PC-3 (cell line): ENCODE data around the gene ZNF236. TPM values are rescaled to one million over a fixed set of nuclear protein-coding genes. Genes with fewer than 3 reads are reported as not detected.
"Not testable (repeated sequence)": the region's sequence is repeated elsewhere in the genome, so short reads cannot be mapped to it uniquely, and the experiment has no call there.

Experiments used
- ATAC-seq: fragments of 200-7000 bp; cut with Tn5 transposase; 2 replicates; pipeline ENCODE4 v1.9.1; 2020; ENCODE audit warnings: mild to moderate bottlenecking, moderate library complexity
- BruUV-seq: library from RNA; stranded (reverse); fragments of 400-500 nt; replicated peaks from 2 replicates; lab custom pipeline; 2021; lab: Mats Ljungman, UMichigan
- CTCF ChIA-PET: fragments of 300-600 bp; sonication (Branson Sonifier 250); formaldehyde crosslinking; loops from one replicate; lab custom pipeline; 2022; ENCODE audit warnings: antibody characterized with exemption; lab: Charles Lee
- POLR2A ChIA-PET: fragments of 300-600 bp; sonication (Branson Sonifier 250); formaldehyde crosslinking; loops from one replicate; lab custom pipeline; 2022; ENCODE audit warnings: antibody characterized with exemption; ENCODE audit not compliant: unreplicated experiment; lab: Charles Lee
- DNase-seq: peaks from one replicate; pipeline ENCODE4 v3.0.0-alpha.2; 2015
- H2AFZ ChIP-seq: fragments of 300-600 bp; sonication (generic); 2 replicates; pipeline ENCODE4 v1.6.0; 2016; ENCODE audit warnings: antibody characterized with exemption, low read length
- H3F3A ChIP-seq: fragments of 300-600 bp; sonication (generic); one replicate; pipeline ENCODE4 v1.6.0; 2017; ENCODE audit warnings: antibody characterized with exemption, low read length, control low read depth, mild to moderate bottlenecking; ENCODE audit not compliant: unreplicated experiment
- H3K27ac ChIP-seq: fragments of 300-600 bp; sonication (generic); 2 replicates; pipeline ENCODE4 v1.5.1; 2016; ENCODE audit warnings: mild to moderate bottlenecking, low read length
- H3K27me3 ChIP-seq: fragments of 300-600 bp; sonication (generic); 2 replicates; pipeline ENCODE4 v1.6.1; 2016; ENCODE audit warnings: low read length, mixed read lengths
- H3K36me3 ChIP-seq: fragments of 300-600 bp; sonication (generic); 2 replicates; pipeline ENCODE4 v1.6.1; 2016; ENCODE audit warnings: low read depth, mixed run types, low read length, mixed read lengths
- H3K4me1 ChIP-seq: fragments of 300-600 bp; sonication (generic); 2 replicates; pipeline ENCODE4 v1.5.1; 2016; ENCODE audit warnings: low read length; ENCODE audit not compliant: insufficient read depth
- H3K4me2 ChIP-seq: fragments of 300-600 bp; sonication (generic); 2 replicates; pipeline ENCODE4 v1.6.0; 2016; ENCODE audit warnings: low read length
- H3K4me3 ChIP-seq: fragments of 300-600 bp; sonication (generic); 2 replicates; pipeline ENCODE4 v1.5.1; 2016; ENCODE audit warnings: mild to moderate bottlenecking, low read length, mixed read lengths
- H3K79me2 ChIP-seq: fragments of 300-600 bp; sonication (generic); 2 replicates; pipeline ENCODE4 v1.6.1; 2017; ENCODE audit warnings: low read length, mixed read lengths
- H3K9ac ChIP-seq: fragments of 300-600 bp; sonication (generic); 2 replicates; pipeline ENCODE4 v1.6.0; 2016; ENCODE audit warnings: mild to moderate bottlenecking, low read length
- H3K9me2 ChIP-seq: fragments of 300-600 bp; sonication (generic); replicated peaks from 2 replicates; pipeline ENCODE4 v1.6.1; 2016; ENCODE audit warnings: mixed run types, low read length, mixed read lengths
- H3K9me3 ChIP-seq: fragments of 300-600 bp; sonication (generic); 2 replicates; pipeline ENCODE4 v1.6.1; 2016; ENCODE audit warnings: low read length, mixed read lengths
- H4K20me1 ChIP-seq: fragments of 300-600 bp; sonication (generic); 2 replicates; pipeline ENCODE4 v1.6.1; 2016; ENCODE audit warnings: low read length, mixed read lengths
- CTCF ChIP-seq: fragments of 300-600 bp; sonication (generic); conservative IDR thresholded peaks from 2 replicates; pipeline ENCODE4 v1.5.1; 2017; ENCODE audit warnings: antibody characterized with exemption, low read depth, mild to moderate bottlenecking, low read length
- EZH2 ChIP-seq: fragments of 300-600 bp; sonication (generic); IDR thresholded peaks from one replicate; pipeline ENCODE4 v1.6.1; 2017; ENCODE audit warnings: antibody characterized with exemption, mild to moderate bottlenecking, low read length; ENCODE audit not compliant: unreplicated experiment
- EZH2phosphoT487 ChIP-seq: fragments of 300-600 bp; sonication (generic); IDR thresholded peaks from 2 replicates; pipeline ENCODE4 v1.6.1; 2018; ENCODE audit warnings: mild to moderate bottlenecking, antibody characterized with exemption, low read length, borderline replicate concordance
- intact Hi-C: fragments of 100-400 bp; cut with micrococcal nuclease; formaldehyde crosslinking; loops from 2 replicates; pipeline ENCODE4 v1.9.0; 2023
- total RNA-seq: library from RNA; depleted of rRNA; stranded (reverse); fragments of >200 nt; gene quantifications from 2 replicates; pipeline ENCODE4 v1.2.3, GENCODE V29; 2014

The ZNF236 gene
- total RNA-seq, 1 experiment from 2014 or later: 7.7 TPM

- no peaks in the 10 kb centered on the region for H3K9me2 ChIP-seq
- no peaks in the 10 kb centered on the region for H3K9me3 ChIP-seq
- peaks cover 11% of the 10 kb centered on the region; the same call in 1 of the 2 replicates for H3K36me3 ChIP-seq
- ChIA-PET CTCF (interaction anchor here (0.6 kb wide), 1 partner anchor 38 kb away, joined by 3 read pairs; no protein-coding TSS in a partner anchor), POLR2A (no interaction called here)
- H3K27ac ChIP-seq: no peak overlapping the region
- H3K79me2 ChIP-seq: no peaks in the 10 kb centered on the region
- no peaks in the 10 kb centered on the region for H3K27me3 ChIP-seq
- ATAC-seq (no peak), DNase-seq (no peak)
- BruUV-seq: no TSS peak
- TF ChIP-seq CTCF: no peak
- TF ChIP-seq EZH2: no peak
- TF ChIP-seq EZH2phosphoT487: no peak
- H4K20me1 ChIP-seq: no peaks in the 10 kb centered on the region
- no peaks in the 10 kb centered on the region for H3K4me1 ChIP-seq
- no peak overlapping the region for H3K4me3 ChIP-seq
- H2AFZ ChIP-seq: no peak overlapping the region
- H3K4me2 ChIP-seq: no peak overlapping the region
- H3F3A ChIP-seq: no peaks in the 10 kb centered on the region
- H3K9ac ChIP-seq: no peak overlapping the region
- intact Hi-C loops: no loop called here
These were observed 194.6 kb downstream of the ZNF236 start for GRCh38 chr18:77016936-77017335.

- BruUV-seq: no TSS peak
- DNase-seq (no peak), ATAC-seq (no peak)
- H3K27ac ChIP-seq: no peak overlapping the region
- no peak for TF ChIP-seq CTCF
- TF ChIP-seq EZH2phosphoT487: no peak
- TF ChIP-seq EZH2: no peak
- no peaks in the 10 kb centered on the region for H3K79me2 ChIP-seq
- H3K27me3 ChIP-seq: no peaks in the 10 kb centered on the region
- no peak overlapping the region for H3K9ac ChIP-seq
- H3K9me3 ChIP-seq: no peaks in the 10 kb centered on the region
- H3K4me1 ChIP-seq: no peaks in the 10 kb centered on the region
- peaks cover 8% of the 10 kb centered on the region; the same call in 1 of the 2 replicates for H3K36me3 ChIP-seq
- ChIA-PET CTCF (interaction anchor here (0.6 kb wide), 1 partner anchor 38 kb away, joined by 3 read pairs; no protein-coding TSS in a partner anchor), POLR2A (no interaction called here)
- H4K20me1 ChIP-seq: no peaks in the 10 kb centered on the region
- H3K4me3 ChIP-seq: no peak overlapping the region
- H3K4me2 ChIP-seq: no peak overlapping the region
- H3F3A ChIP-seq: no peaks in the 10 kb centered on the region
- intact Hi-C loops: no loop called here
- no peak overlapping the region for H2AFZ ChIP-seq
- no peaks in the 10 kb centered on the region for H3K9me2 ChIP-seq
These were observed 195.0 kb downstream of the ZNF236 start for GRCh38 chr18:77017355-77017754.

GRCh38 chr18:77018650-77019049 lies 196.3 kb downstream of the ZNF236 start:
- POLR2A ChIA-PET, H3K9ac ChIP-seq, H3K9me3 ChIP-seq, BruUV-seq, H3K4me3 ChIP-seq, H2AFZ ChIP-seq, ATAC-seq, H3K79me2 ChIP-seq, CTCF ChIA-PET, DNase-seq, H3K27me3 ChIP-seq, H3K4me1 ChIP-seq, H3F3A ChIP-seq, H4K20me1 ChIP-seq, H3K36me3 ChIP-seq, intact Hi-C loops, H3K27ac ChIP-seq, H3K4me2 ChIP-seq, H3K9me2 ChIP-seq: not testable (repeated sequence)
